SK-N-SH (cell line): ENCODE results near the gene CDKN2B-AS1. TPM values are rescaled to one million over a fixed set of nuclear protein-coding genes. Genes with fewer than 3 reads are reported as not detected.

Source experiments
- CTCF ChIA-PET: fragments of 300-600, 350-600 bp; formaldehyde crosslinking; extraction: SDS; loops from one replicate; lab custom pipeline; 2021; lab: Yijun Ruan, JAX
- POLR2A ChIA-PET: fragments of 350-600 bp; sonication (Branson Sonifier 250); formaldehyde crosslinking; extraction: SDS; loops from one replicate; lab custom pipeline; 2020; ENCODE audit warnings: antibody characterized with exemption, inconsistent platforms; lab: Yijun Ruan, JAX
- DNase-seq: peaks from one replicate; pipeline ENCODE4 v3.0.0; 2012
- H2AFZ ChIP-seq: fragments of 200-600 bp; sonication (generic); 2 replicates; pipeline ENCODE4 v1.8.1; 2016; ENCODE audit warnings: antibody characterized with exemption, mild to moderate bottlenecking, low read depth
- H3F3A ChIP-seq: fragments of 200-600 bp; sonication (generic); replicated peaks from 2 replicates; pipeline ENCODE3; 2016; ENCODE audit warnings: antibody characterized with exemption, mild to moderate bottlenecking; ENCODE audit not compliant: insufficient read depth
- H3K27ac ChIP-seq, 2 experiments: fragments of 200-500 bp in 1 of 2; fragments of 200-600 bp in 1 of 2; sonication (Bioruptor generic) in 1 of 2; sonication (generic), shearing (Covaris generic) in 1 of 2; 2 replicates each; pipeline versions ENCODE4 v1.5.1 to v1.6.1; 2014 to 2016; ENCODE audit warnings: low read depth in 2 of 2, inconsistent platforms in 1 of 2, low read length in 1 of 2, mild to moderate bottlenecking in 1 of 2, mixed read lengths in 1 of 2
- H3K27me3 ChIP-seq: fragments of 200-600 bp; sonication (generic), shearing (Covaris generic); 2 replicates; pipeline ENCODE4 v1.6.1; 2016; ENCODE audit warnings: mixed run types; ENCODE audit not compliant: insufficient read depth
- H3K36me3 ChIP-seq, 2 experiments: fragments of 200-500 bp in 1 of 2; fragments of 200-600 bp in 1 of 2; sonication (Bioruptor generic) in 1 of 2; sonication (generic) in 1 of 2; replicated peaks in 1 of 2; 2 replicates each; pipeline versions ENCODE3 to v1.5.1; 2014 to 2016; ENCODE audit warnings: low read length in 1 of 2, mild to moderate bottlenecking in 1 of 2; ENCODE audit not compliant: insufficient read depth in 2 of 2, control insufficient read depth in 1 of 2
- H3K4me1 ChIP-seq, 2 experiments: fragments of 200-500 bp in 1 of 2; fragments of 200-600 bp in 1 of 2; sonication (Bioruptor generic) in 1 of 2; sonication (generic), shearing (Covaris generic) in 1 of 2; 2 replicates each; pipeline versions ENCODE4 v1.5.1 to v1.6.1; 2014 to 2016; ENCODE audit warnings: low read depth in 1 of 2, low read length in 1 of 2, mixed run types in 1 of 2; ENCODE audit not compliant: insufficient read depth in 2 of 2, control insufficient read depth in 1 of 2
- H3K4me2 ChIP-seq: fragments of 200-600 bp; sonication (generic), shearing (Covaris generic); 2 replicates; pipeline ENCODE4 v1.6.1; 2017; ENCODE audit warnings: mixed run types
- H3K4me3 ChIP-seq, 2 experiments: fragments of 200-500 bp in 1 of 2; fragments of 200-600 bp in 1 of 2; sonication (Bioruptor generic) in 1 of 2; sonication (generic), shearing (Covaris generic) in 1 of 2; 2 replicates each; pipeline versions ENCODE4 v1.5.1 to v1.8.1; 2014 to 2016; ENCODE audit warnings: low read depth in 2 of 2, inconsistent platforms in 1 of 2, low read length in 1 of 2, mild to moderate bottlenecking in 1 of 2, mixed read lengths in 1 of 2, moderate library complexity in 1 of 2
- H3K79me2 ChIP-seq: fragments of 200-600 bp; sonication (generic); 2 replicates; pipeline ENCODE4 v1.8.1; 2017; ENCODE audit warnings: mild to moderate bottlenecking; ENCODE audit not compliant: insufficient read depth
- H3K9ac ChIP-seq: fragments of 200-600 bp; sonication (generic); 2 replicates; pipeline ENCODE4 v1.6.1; 2017; ENCODE audit warnings: mixed run types
- H3K9me2 ChIP-seq: fragments of 200-600 bp; sonication (generic); 2 replicates; pipeline ENCODE4 v1.6.1; 2017; ENCODE audit warnings: mixed run types
- H3K9me3 ChIP-seq: fragments of 200-600 bp; sonication (generic); 2 replicates; pipeline ENCODE4 v1.6.1; 2017; ENCODE audit warnings: mixed run types, mild to moderate bottlenecking, moderate library complexity
- H4K20me1 ChIP-seq: fragments of 200-600 bp; sonication (generic); 2 replicates; pipeline ENCODE4 v1.6.1; 2017; ENCODE audit warnings: mild to moderate bottlenecking, mixed run types; ENCODE audit not compliant: insufficient read depth
- FOXJ3 ChIP-seq: sonication (generic); formaldehyde crosslinking; IDR thresholded peaks from 2 replicates; pipeline ENCODE4 v1.5.1; 2020; ENCODE audit warnings: mild to moderate bottlenecking, missing genetic modification reagents
- FOXM1 ChIP-seq: IDR thresholded peaks from 2 replicates; pipeline ENCODE4 v1.4.0; 2012; ENCODE audit warnings: low read depth, mild to moderate bottlenecking
- MEF2A ChIP-seq: IDR thresholded peaks from 2 replicates; pipeline ENCODE4 v1.4.0; 2012; ENCODE audit warnings: low read depth, borderline replicate concordance
- MXI1 ChIP-seq: IDR thresholded peaks from 2 replicates; pipeline ENCODE4 v1.6.1; 2012; ENCODE audit warnings: mild to moderate bottlenecking, low read depth, low read length, improper control_type of control experiment
- NFIC ChIP-seq: IDR thresholded peaks from 2 replicates; pipeline ENCODE4 v1.4.0; 2012; ENCODE audit warnings: borderline replicate concordance
- POLR2AphosphoS5 ChIP-seq: IDR thresholded peaks from 2 replicates; pipeline ENCODE4 v1.6.1; 2012; ENCODE audit warnings: low read depth, low read length
- RFX5 ChIP-seq: IDR thresholded peaks from 2 replicates; pipeline ENCODE4 v1.6.1; 2012; ENCODE audit warnings: mild to moderate bottlenecking, improper control_type of control experiment, low read length
- RXRA ChIP-seq: IDR thresholded peaks from 2 replicates; pipeline ENCODE4 v1.4.0; 2012; ENCODE audit warnings: low read depth, mild to moderate bottlenecking, borderline replicate concordance
- SIN3A ChIP-seq: IDR thresholded peaks from 2 replicates; pipeline ENCODE4 v1.6.1; 2012; ENCODE audit warnings: low read depth, mild to moderate bottlenecking, low read length, moderate library complexity, borderline replicate concordance
- TAF1 ChIP-seq: IDR thresholded peaks from 2 replicates; pipeline ENCODE4 v1.6.1; 2012; ENCODE audit warnings: low read depth, mild to moderate bottlenecking, low read length, moderate library complexity, borderline replicate concordance
- YY1 ChIP-seq: IDR thresholded peaks from 2 replicates; pipeline ENCODE4 v1.4.0; 2012; ENCODE audit warnings: low read depth, mild to moderate bottlenecking
- WGBS: methylation state at CpG from one replicate; pipeline ENCODE4 v1.1.6; 2017; ENCODE audit warnings: low lambda C conversion rate; 5-methylcytosine and 5-hydroxymethylcytosine counted together
- polyA plus RNA-seq, 3 experiments: library from polyadenylated mRNA; depleted of rRNA; stranded (reverse); fragments of >200 nt; gene quantifications; 2 replicates each; pipeline ENCODE4 v1.2.3, GENCODE V29; 2012
- TF ChIP-seq, protein P1 (sequence below): IDR thresholded peaks from 2 replicates; pipeline ENCODE4 v1.4.0; 2012; ENCODE audit warnings: low read depth, borderline replicate concordance
- TF ChIP-seq, protein P2 (sequence below): fragments of 200-600 bp; sonication (generic); IDR thresholded peaks from 2 replicates; pipeline ENCODE4 v1.6.1; 2017; ENCODE audit warnings: antibody characterized with exemption, mild to moderate bottlenecking, moderate library complexity
- TF ChIP-seq, protein P3 (sequence below): IDR thresholded peaks from 2 replicates; pipeline ENCODE4; 2012
- TF ChIP-seq, protein P4 (sequence below): fragments of 150-350 bp; IDR thresholded peaks from 2 replicates; pipeline ENCODE4 v1.6.1; 2016; ENCODE audit warnings: mild to moderate bottlenecking, low read depth, low read length
- TF ChIP-seq, protein P5 (sequence below): fragments of 150-350 bp; IDR thresholded peaks from 2 replicates; pipeline ENCODE4 v1.6.1; 2017; ENCODE audit warnings: antibody characterized with exemption, low read length, low read depth, borderline replicate concordance

The CDKN2B-AS1 gene
- polyA plus RNA-seq, 1 of the 3 experiments (the other 2 are of a cell fraction): 0.25 TPM

DNA sequence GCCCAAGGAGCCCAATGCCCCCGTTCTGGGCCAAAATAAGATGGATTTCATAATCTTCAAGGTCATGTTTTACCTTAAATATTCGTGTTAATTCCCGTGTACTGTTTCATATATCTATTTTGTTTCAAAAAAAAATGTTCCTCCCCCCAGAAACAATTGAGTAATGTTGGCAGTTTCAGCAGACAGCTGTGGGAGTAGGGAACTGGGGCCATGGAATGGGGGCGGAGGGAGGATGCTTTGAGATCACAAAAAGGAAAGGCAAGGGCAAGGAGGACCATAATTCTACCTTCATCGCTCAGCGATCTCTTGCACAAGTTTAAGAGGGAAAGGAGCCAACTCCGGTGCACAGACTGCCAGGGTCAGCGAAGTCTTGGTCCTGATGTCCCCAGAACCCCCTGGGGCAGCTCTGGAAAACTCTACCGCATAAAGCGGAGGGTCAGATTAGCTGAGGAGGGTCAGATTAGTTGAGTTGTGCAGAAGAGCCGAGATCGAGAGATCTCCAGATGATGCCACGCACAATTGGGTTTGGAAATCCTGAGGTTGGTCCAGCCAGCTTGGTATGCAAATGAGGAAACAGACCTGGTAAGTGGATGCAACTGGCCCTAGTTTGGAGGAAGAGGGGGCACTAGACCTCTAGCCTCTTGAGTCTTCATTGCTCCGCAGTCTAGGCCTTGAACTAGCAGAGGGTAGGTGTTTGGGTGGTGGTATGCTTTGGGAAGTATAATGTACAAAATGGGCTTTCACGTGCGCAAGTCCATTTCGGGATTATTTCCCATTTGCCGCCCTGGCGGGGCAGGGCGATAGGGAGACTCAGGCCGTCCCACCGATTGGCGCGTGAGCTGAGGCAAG, 24.4 kb upstream of the CDKN2B-AS1 start:
- WGBS: 66% methylated on average over 19 of the region's 24 CpGs
- Histone ChIP-seq H4K20me1 (no peaks in the 10 kb centered on the region), H3K9ac (no peak overlapping the region), H3F3A (peaks cover 11% of the 10 kb centered on the region), H3K4me3 (no peak overlapping the region), H3K9me3 (no peaks in the 10 kb centered on the region), H3K4me2 (no peak overlapping the region), H3K36me3 (no peaks in the 10 kb centered on the region), H2AFZ (no peak overlapping the region), H3K4me1 (peaks cover 0 to 13% of the 10 kb centered on the region in 2 experiments; a peak in 1 of 4 replicates), H3K27me3 (peaks cover 73% of the 10 kb centered on the region), H3K79me2 (no peaks in the 10 kb centered on the region), H3K9me2 (no peaks in the 10 kb centered on the region), H3K27ac (no peak overlapping the region)
- TF ChIP-seq NFIC (no peak), MEF2A (no peak)
- TF ChIP-seq, protein P1, sequence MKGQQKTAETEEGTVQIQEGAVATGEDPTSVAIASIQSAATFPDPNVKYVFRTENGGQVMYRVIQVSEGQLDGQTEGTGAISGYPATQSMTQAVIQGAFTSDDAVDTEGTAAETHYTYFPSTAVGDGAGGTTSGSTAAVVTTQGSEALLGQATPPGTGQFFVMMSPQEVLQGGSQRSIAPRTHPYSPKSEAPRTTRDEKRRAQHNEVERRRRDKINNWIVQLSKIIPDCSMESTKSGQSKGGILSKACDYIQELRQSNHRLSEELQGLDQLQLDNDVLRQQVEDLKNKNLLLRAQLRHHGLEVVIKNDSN: no peak
- TF ChIP-seq, protein P2, sequence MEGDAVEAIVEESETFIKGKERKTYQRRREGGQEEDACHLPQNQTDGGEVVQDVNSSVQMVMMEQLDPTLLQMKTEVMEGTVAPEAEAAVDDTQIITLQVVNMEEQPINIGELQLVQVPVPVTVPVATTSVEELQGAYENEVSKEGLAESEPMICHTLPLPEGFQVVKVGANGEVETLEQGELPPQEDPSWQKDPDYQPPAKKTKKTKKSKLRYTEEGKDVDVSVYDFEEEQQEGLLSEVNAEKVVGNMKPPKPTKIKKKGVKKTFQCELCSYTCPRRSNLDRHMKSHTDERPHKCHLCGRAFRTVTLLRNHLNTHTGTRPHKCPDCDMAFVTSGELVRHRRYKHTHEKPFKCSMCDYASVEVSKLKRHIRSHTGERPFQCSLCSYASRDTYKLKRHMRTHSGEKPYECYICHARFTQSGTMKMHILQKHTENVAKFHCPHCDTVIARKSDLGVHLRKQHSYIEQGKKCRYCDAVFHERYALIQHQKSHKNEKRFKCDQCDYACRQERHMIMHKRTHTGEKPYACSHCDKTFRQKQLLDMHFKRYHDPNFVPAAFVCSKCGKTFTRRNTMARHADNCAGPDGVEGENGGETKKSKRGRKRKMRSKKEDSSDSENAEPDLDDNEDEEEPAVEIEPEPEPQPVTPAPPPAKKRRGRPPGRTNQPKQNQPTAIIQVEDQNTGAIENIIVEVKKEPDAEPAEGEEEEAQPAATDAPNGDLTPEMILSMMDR: no peak
- TF ChIP-seq, protein P3, sequence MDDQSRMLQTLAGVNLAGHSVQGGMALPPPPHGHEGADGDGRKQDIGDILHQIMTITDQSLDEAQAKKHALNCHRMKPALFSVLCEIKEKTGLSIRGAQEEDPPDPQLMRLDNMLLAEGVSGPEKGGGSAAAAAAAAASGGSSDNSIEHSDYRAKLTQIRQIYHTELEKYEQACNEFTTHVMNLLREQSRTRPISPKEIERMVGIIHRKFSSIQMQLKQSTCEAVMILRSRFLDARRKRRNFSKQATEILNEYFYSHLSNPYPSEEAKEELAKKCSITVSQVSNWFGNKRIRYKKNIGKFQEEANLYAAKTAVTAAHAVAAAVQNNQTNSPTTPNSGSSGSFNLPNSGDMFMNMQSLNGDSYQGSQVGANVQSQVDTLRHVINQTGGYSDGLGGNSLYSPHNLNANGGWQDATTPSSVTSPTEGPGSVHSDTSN: no peak
- ChIA-PET POLR2A (interaction anchor here (0.8 kb wide), 2 partner anchors 10 to 39 kb away, joined by 3 to 4 read pairs; partner anchors contain the start of gene CDKN2B), CTCF (interaction anchor here (0.7 to 2.3 kb wide), 5 partner anchors 11 to 157 kb away, joined by 3 to 8 read pairs (median 7); partner anchors contain the start of genes CDKN2A and CDKN2B)
- DNase-seq: no peak

DNA sequence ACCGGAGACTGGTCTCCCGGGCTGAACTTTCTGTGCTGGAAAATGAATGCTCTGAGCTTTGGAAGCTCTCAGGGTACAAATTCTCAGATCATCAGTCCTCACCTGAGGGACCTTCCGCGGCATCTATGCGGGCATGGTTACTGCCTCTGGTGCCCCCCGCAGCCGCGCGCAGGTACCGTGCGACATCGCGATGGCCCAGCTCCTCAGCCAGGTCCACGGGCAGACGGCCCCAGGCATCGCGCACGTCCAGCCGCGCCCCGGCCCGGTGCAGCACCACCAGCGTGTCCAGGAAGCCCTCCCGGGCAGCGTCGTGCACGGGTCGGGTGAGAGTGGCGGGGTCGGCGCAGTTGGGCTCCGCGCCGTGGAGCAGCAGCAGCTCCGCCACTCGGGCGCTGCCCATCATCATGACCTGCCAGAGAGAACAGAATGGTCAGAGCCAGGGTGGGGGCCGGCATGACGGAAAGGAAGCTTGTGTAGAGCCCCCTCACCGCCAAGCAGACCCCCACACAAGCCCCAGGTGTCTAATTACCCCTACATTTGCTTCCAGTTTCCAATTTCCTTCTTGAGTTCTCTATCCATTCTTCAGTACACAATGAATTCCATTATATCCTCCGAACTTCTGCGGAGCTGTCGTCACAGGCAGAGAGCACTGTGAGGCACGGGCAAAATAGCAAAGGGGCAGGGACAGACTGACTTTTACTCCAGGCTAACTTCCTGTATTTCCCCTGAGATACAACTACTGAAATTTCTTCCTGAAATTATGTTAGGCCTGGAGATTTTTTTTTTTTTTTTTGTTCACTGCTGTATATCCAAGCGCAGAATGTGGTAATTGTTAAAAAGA, 23.6 kb upstream of the CDKN2B-AS1 start:
- no peak for DNase-seq
- Histone ChIP-seq H2AFZ (no peak overlapping the region), H3K27me3 (peaks cover 76% of the 10 kb centered on the region), H3K36me3 (no peaks in the 10 kb centered on the region), H3K4me3 (no peak overlapping the region; a peak in 1 of 4 replicates), H3K4me1 (peaks cover 0 to 7% of the 10 kb centered on the region in 2 experiments; a peak in 1 of 4 replicates), H3K79me2 (no peaks in the 10 kb centered on the region), H3F3A (peaks cover 11% of the 10 kb centered on the region), H3K27ac (no peak overlapping the region), H3K4me2 (no peak overlapping the region), H4K20me1 (no peaks in the 10 kb centered on the region), H3K9me2 (no peaks in the 10 kb centered on the region), H3K9ac (no peak overlapping the region), H3K9me3 (no peaks in the 10 kb centered on the region)
- ChIA-PET POLR2A (interaction anchor here (0.8 kb wide), 1 partner anchor 11 kb away, joined by 4 read pairs; no protein-coding TSS in a partner anchor), CTCF (interaction anchor here (0.6 to 1.9 kb wide), 6 partner anchors 12 to 157 kb away, joined by 3 to 8 read pairs (median 4); partner anchors contain the start of genes CDKN2A and CDKN2B)
- 32% methylated on average over 8 of the region's 45 CpGs for WGBS
- TF ChIP-seq, protein P3: no peak
- no peak for TF ChIP-seq RXRA
- no peak for TF ChIP-seq POLR2AphosphoS5
- TF ChIP-seq FOXM1: no peak
- TF ChIP-seq NFIC: no peak
- TF ChIP-seq MXI1: no peak
- no peak for TF ChIP-seq RFX5
- no peak for TF ChIP-seq SIN3A
- TF ChIP-seq FOXJ3 (CRISPR knock-in tag): no peak
- no peak for TF ChIP-seq TAF1
- TF ChIP-seq YY1: no peak
- TF ChIP-seq, protein P4, sequence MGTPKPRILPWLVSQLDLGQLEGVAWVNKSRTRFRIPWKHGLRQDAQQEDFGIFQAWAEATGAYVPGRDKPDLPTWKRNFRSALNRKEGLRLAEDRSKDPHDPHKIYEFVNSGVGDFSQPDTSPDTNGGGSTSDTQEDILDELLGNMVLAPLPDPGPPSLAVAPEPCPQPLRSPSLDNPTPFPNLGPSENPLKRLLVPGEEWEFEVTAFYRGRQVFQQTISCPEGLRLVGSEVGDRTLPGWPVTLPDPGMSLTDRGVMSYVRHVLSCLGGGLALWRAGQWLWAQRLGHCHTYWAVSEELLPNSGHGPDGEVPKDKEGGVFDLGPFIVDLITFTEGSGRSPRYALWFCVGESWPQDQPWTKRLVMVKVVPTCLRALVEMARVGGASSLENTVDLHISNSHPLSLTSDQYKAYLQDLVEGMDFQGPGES: no peak
- TF ChIP-seq, protein P5, sequence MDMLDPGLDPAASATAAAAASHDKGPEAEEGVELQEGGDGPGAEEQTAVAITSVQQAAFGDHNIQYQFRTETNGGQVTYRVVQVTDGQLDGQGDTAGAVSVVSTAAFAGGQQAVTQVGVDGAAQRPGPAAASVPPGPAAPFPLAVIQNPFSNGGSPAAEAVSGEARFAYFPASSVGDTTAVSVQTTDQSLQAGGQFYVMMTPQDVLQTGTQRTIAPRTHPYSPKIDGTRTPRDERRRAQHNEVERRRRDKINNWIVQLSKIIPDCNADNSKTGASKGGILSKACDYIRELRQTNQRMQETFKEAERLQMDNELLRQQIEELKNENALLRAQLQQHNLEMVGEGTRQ: no peak
